HepG2 (cell line): ENCODE measurements around the gene KCTD5. TPM values are rescaled to one million over a fixed set of nuclear protein-coding genes. Genes with fewer than 3 reads are reported as not detected.

Experiments
- AHDC1 ChIP-seq: sonication (generic); formaldehyde crosslinking; IDR thresholded peaks from 2 replicates; pipeline ENCODE4 v1.5.1; 2020; ENCODE audit warnings: mild to moderate bottlenecking, missing genetic modification reagents, borderline replicate concordance
- DNMT3B ChIP-seq: conservative IDR thresholded peaks from 2 replicates; pipeline ENCODE4 v1.6.1; 2016; ENCODE audit warnings: missing biosample characterization, control low read depth
- KDM4B ChIP-seq: sonication (generic); formaldehyde crosslinking; IDR thresholded peaks from 2 replicates; pipeline ENCODE4 v1.4.0; 2020; ENCODE audit warnings: missing genetic modification reagents
- RARG ChIP-seq: sonication (generic); formaldehyde crosslinking; IDR thresholded peaks from 2 replicates; pipeline ENCODE4 v1.4.0; 2020; ENCODE audit warnings: low read depth, mild to moderate bottlenecking, missing genetic modification reagents
- SETDB1 ChIP-seq: sonication (generic); formaldehyde crosslinking; IDR thresholded peaks from 2 replicates; pipeline ENCODE4 v1.5.1; 2020; ENCODE audit warnings: missing genetic modification reagents, mild to moderate bottlenecking, borderline replicate concordance
- SPEN ChIP-seq: sonication (generic); formaldehyde crosslinking; IDR thresholded peaks from 2 replicates; pipeline ENCODE4 v1.5.1; 2020; ENCODE audit warnings: low read depth, mild to moderate bottlenecking, missing genetic modification reagents
- TBL1XR1 ChIP-seq: fragments of 150-350 bp; IDR thresholded peaks from 2 replicates; pipeline ENCODE4 v1.6.1; 2014; ENCODE audit warnings: borderline replicate concordance, low read length; ENCODE audit not compliant: partially characterized antibody
- ZNF276 ChIP-seq: sonication (generic); formaldehyde crosslinking; IDR thresholded peaks from 2 replicates; pipeline ENCODE4 v1.4.0; 2020; ENCODE audit warnings: mild to moderate bottlenecking, low read depth, missing genetic modification reagents
- ZNF549 ChIP-seq: sonication (generic); formaldehyde crosslinking; IDR thresholded peaks from 2 replicates; pipeline ENCODE4 v1.5.0; 2020; ENCODE audit warnings: missing genetic modification reagents
- ZNF607 ChIP-seq: sonication (generic); formaldehyde crosslinking; IDR thresholded peaks from 2 replicates; pipeline ENCODE4 v1.5.1; 2020; ENCODE audit warnings: missing genetic modification reagents, mild to moderate bottlenecking, borderline replicate concordance
- ZNF678 ChIP-seq: sonication (generic); formaldehyde crosslinking; IDR thresholded peaks from 2 replicates; pipeline ENCODE4 v1.4.0; 2020; ENCODE audit warnings: mild to moderate bottlenecking, missing genetic modification reagents
- ZNF713 ChIP-seq: sonication (generic); formaldehyde crosslinking; IDR thresholded peaks from 2 replicates; pipeline ENCODE4 v1.4.0; 2020; ENCODE audit warnings: mild to moderate bottlenecking, missing genetic modification reagents
- ZNF883 ChIP-seq: sonication (generic); formaldehyde crosslinking; IDR thresholded peaks from 2 replicates; pipeline ENCODE4 v1.5.1; 2020; ENCODE audit warnings: mild to moderate bottlenecking, missing genetic modification reagents; ENCODE audit errors: not compliant biosample characterization
- polyA plus RNA-seq, 8 experiments: library from polyadenylated mRNA; depleted of rRNA in 3 of 8; stranded (reverse) in 7 of 8; unstranded in 1 of 8; fragments of >200 nt; fragmentation: Illumina TruSeq in 4 of 8; extraction: Trizol in 4 of 8; gene quantifications; 2 replicates each; pipeline versions ENCODE4 v1.2.1 to v1.2.3, GENCODE V29; 2011 to 2016; ENCODE audit warnings: low read depth in 4 of 8, missing spikeins in 1 of 8, mixed read lengths in 1 of 8; ENCODE audit not compliant: insufficient read depth in 1 of 8
- total RNA-seq, 5 experiments: library from RNA; depleted of rRNA; stranded (reverse); fragments of >200 nt; fragmentation: Illumina TruSeq; extraction: Trizol; gene quantifications; 2 replicates each; pipeline ENCODE4 v1.2.3, GENCODE V29; 2016; ENCODE audit warnings: low read depth in 1 of 5
- TF ChIP-seq, protein P1 (sequence below): sonication (generic); formaldehyde crosslinking; IDR thresholded peaks from 2 replicates; pipeline ENCODE4 v1.5.0; 2020; ENCODE audit warnings: mild to moderate bottlenecking, missing genetic modification reagents
- TF ChIP-seq, protein P2 (sequence below): sonication (generic); formaldehyde crosslinking; IDR thresholded peaks from 2 replicates; pipeline ENCODE4 v1.4.0; 2020; ENCODE audit warnings: missing genetic modification reagents
- TF ChIP-seq, protein P3 (sequence below): IDR thresholded peaks from 2 replicates; pipeline ENCODE4 v1.6.1; 2012; ENCODE audit warnings: inconsistent platforms

KCTD5 gene
- total and polyA plus RNA-seq, 2 of the 13 experiments (the other 11 are each of a cell fraction or from before 2014, with no cell fraction given): 25.4 to 29.8 TPM

GRCh38 chr16:2682209-2683021 is at the start of gene KCTD5 (continued):
- TF ChIP-seq SPEN (CRISPR knock-in tag) (peak; percentile 99), AHDC1 (CRISPR knock-in tag) (no peak), RARG (CRISPR knock-in tag) (no peak), ZNF678 (CRISPR knock-in tag) (no peak), SETDB1 (CRISPR knock-in tag) (no peak), KDM4B (CRISPR knock-in tag) (peak; percentile 93), ZNF549 (CRISPR knock-in tag) (no peak), TBL1XR1 (peak; percentile 64), ZNF276 (CRISPR knock-in tag) (peak; percentile 78; the same call in 1 of the 2 replicates), ZNF883 (CRISPR knock-in tag) (peak; percentile 84), ZNF607 (CRISPR knock-in tag) (peak; percentile 96), ZNF713 (CRISPR knock-in tag) (peak; percentile 59; the same call in 1 of the 2 replicates), DNMT3B (CRISPR knock-in tag) (no peak)
- TF ChIP-seq, protein P1, sequence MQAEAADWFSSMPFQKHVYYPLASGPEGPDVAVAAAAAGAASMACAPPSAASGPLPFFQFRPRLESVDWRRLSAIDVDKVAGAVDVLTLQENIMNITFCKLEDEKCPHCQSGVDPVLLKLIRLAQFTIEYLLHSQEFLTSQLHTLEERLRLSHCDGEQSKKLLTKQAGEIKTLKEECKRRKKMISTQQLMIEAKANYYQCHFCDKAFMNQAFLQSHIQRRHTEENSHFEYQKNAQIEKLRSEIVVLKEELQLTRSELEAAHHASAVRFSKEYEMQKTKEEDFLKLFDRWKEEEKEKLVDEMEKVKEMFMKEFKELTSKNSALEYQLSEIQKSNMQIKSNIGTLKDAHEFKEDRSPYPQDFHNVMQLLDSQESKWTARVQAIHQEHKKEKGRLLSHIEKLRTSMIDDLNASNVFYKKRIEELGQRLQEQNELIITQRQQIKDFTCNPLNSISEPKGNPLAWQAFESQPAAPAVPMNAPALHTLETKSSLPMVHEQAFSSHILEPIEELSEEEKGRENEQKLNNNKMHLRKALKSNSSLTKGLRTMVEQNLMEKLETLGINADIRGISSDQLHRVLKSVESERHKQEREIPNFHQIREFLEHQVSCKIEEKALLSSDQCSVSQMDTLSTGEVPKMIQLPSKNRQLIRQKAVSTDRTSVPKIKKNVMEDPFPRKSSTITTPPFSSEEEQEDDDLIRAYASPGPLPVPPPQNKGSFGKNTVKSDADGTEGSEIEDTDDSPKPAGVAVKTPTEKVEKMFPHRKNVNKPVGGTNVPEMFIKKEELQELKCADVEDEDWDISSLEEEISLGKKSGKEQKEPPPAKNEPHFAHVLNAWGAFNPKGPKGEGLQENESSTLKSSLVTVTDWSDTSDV: peak; percentile 82; the same call in 1 of the 2 replicates
- TF ChIP-seq, protein P2, sequence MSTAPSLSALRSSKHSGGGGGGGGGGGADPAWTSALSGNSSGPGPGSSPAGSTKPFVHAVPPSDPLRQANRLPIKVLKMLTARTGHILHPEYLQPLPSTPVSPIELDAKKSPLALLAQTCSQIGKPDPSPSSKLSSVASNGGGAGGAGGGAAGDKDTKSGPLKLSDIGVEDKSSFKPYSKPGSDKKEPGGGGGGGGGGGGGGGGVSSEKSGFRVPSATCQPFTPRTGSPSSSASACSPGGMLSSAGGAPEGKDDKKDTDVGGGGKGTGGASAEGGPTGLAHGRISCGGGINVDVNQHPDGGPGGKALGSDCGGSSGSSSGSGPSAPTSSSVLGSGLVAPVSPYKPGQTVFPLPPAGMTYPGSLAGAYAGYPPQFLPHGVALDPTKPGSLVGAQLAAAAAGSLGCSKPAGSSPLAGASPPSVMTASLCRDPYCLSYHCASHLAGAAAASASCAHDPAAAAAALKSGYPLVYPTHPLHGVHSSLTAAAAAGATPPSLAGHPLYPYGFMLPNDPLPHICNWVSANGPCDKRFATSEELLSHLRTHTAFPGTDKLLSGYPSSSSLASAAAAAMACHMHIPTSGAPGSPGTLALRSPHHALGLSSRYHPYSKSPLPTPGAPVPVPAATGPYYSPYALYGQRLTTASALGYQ (CRISPR knock-in tag): 0 out of 2 replicates have a peak, but pooled peaks have one; percentile 47
- TF ChIP-seq, protein P3, sequence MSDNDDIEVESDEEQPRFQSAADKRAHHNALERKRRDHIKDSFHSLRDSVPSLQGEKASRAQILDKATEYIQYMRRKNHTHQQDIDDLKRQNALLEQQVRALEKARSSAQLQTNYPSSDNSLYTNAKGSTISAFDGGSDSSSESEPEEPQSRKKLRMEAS: peak; percentile 97
